Mesodermal cell (in vitro differentiated cells): ENCODE results near the gene PKD1L1.

Experiments
- H3K27ac ChIP-seq: 2 replicates; pipeline ENCODE4 v1.7.0; 2013; ENCODE audit warnings: mild to moderate bottlenecking, low read depth, low read length, moderate library complexity; ENCODE audit not compliant: severe bottlenecking
- H3K36me3 ChIP-seq: 2 replicates; pipeline ENCODE4 v1.7.1; 2013; ENCODE audit warnings: mild to moderate bottlenecking, low read length, moderate library complexity; ENCODE audit not compliant: control insufficient read depth, insufficient read depth
- H3K4me1 ChIP-seq: one replicate; pipeline ENCODE4 v1.7.1; 2013; ENCODE audit warnings: mild to moderate bottlenecking, low read length; ENCODE audit not compliant: insufficient read depth, control insufficient read depth, poor library complexity, severe bottlenecking
- H3K4me3 ChIP-seq: 2 replicates; pipeline ENCODE4 v1.7.0; 2013; ENCODE audit warnings: low read length, control low read depth, mild to moderate bottlenecking; ENCODE audit not compliant: insufficient read depth, poor library complexity, severe bottlenecking; ENCODE audit errors: extremely low read depth
- H3K9me3 ChIP-seq: 2 replicates; pipeline ENCODE4 v1.7.1; 2013; ENCODE audit warnings: mild to moderate bottlenecking, low read length, moderate library complexity; ENCODE audit not compliant: control insufficient read depth
- WGBS, 2 experiments: methylation state at CpG; one replicate each; pipeline ENCODE4 v1.1.5; 2013; ENCODE audit warnings: missing lambda C conversion rate in 2 of 2; ENCODE audit not compliant: insufficient coverage in 2 of 2; 5-methylcytosine and 5-hydroxymethylcytosine counted together

PKD1L1 gene

DNA sequence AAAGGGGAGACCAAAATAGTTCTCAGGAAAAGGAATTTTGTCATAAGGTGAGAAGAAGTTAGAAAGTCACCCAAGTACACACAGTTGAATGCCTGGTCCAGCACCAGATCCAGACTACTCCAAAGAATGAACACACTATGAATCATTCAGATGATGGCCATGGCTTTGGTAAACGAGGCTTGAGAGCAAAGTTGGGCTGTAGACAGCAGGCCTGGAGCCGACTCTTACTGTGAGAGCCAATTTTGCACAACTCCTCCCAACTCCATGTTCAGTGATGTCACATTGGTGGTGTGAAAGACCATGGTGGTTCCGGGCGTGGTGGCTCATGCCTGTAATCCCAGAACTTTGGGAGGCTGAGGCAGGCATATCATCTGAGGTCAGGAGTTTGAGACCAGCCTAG lies 131.6 kb downstream of the PKD1L1 start:
- Histone ChIP-seq H3K4me3 (no peak overlapping the region), H3K9me3 (no peaks in the 10 kb centered on the region), H3K4me1 (no peaks in the 10 kb centered on the region), H3K27ac (no peak overlapping the region), H3K36me3 (no peaks in the 10 kb centered on the region)
- WGBS, 2 experiments = 90 to 100% methylated on average over 3 of the region's 4 CpGs

DNA sequence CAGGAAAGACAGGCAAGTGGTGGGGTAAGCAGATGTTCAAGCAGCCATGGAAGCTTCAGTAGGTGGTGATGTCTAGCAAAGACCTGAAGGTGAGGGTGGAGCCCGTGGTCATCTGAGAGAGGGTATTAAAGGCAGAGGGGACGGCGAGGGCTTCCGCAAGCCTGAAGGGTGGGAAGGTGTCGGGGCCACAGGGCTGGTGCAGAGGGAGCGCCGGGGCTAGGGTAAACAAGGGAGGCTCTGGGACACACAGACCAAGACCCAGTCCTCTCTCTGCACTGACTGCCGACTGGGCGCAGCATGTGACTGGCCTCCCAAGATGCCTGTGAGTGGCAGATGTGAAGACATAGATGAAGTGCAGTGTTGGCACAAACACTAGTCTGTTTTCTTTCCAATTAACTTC lies 132.4 kb downstream of the PKD1L1 start:
- Histone ChIP-seq H3K9me3 (no peaks in the 10 kb centered on the region), H3K36me3 (no peaks in the 10 kb centered on the region), H3K4me3 (no peak overlapping the region), H3K27ac (no peak overlapping the region), H3K4me1 (no peaks in the 10 kb centered on the region)
- 86 to 95% methylated on average over 7 of the region's 9 CpGs for WGBS, 2 experiments

- H3K27ac ChIP-seq = no peak overlapping the region
- no peak overlapping the region for H3K4me3 ChIP-seq
- H3K36me3 ChIP-seq = no peaks in the 10 kb centered on the region
- H3K4me1 ChIP-seq = no peaks in the 10 kb centered on the region
- no peaks in the 10 kb centered on the region for H3K9me3 ChIP-seq
- 74 to 75% methylated on average over 9 to 11 of the region's 11 CpGs for WGBS, 2 experiments
These were observed 133.2 kb downstream of the PKD1L1 start for GRCh38 chr7:47814905-47815613.

DNA sequence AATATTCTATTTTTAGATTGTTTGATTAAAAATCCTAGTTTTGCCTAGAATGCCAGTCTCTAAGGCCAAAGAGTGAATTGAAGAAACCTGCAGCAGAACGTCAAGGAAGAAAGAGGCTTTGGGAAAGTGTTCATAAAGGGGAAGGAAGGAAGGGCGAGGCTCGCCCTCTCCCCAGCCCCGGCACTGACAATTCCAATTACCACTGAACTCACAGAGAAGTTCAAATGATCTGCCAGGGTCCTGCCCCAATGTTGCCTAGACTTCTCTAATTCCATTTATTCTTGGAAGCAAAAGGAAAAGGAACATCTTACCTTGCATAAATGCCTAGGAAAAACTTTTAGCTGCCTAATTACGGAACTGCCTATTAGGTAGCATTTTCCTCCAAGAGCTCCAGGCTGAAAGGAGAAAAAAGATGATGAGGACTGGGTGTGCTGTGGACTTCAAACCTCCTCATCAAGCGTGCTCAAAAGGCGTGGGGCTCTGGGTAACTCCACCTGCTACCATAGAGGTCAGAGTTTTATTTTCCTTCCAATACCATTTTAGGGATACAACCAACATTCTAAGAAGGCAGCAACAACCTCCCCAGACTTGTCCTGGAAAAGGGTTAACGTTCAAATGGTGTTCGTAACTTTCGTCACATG lies 134.5 kb downstream of the PKD1L1 start:
- H3K36me3 ChIP-seq = no peaks in the 10 kb centered on the region
- H3K9me3 ChIP-seq = no peaks in the 10 kb centered on the region
- H3K27ac ChIP-seq = no peak overlapping the region
- no peaks in the 10 kb centered on the region for H3K4me1 ChIP-seq
- no peak overlapping the region for H3K4me3 ChIP-seq
- 84 to 96% methylated on average over 4 of the region's 10 CpGs for WGBS, 2 experiments

GRCh38 chr7:47812429-47813136 lies 135.7 kb downstream of the PKD1L1 start:
- H3K9me3 ChIP-seq = no peaks in the 10 kb centered on the region
- no peak overlapping the region for H3K4me3 ChIP-seq
- H3K27ac ChIP-seq = no peak overlapping the region
- H3K4me1 ChIP-seq = no peaks in the 10 kb centered on the region
- 92% methylated on average over 12 to 14 of the region's 16 CpGs for WGBS, 2 experiments
- no peaks in the 10 kb centered on the region for H3K36me3 ChIP-seq

DNA sequence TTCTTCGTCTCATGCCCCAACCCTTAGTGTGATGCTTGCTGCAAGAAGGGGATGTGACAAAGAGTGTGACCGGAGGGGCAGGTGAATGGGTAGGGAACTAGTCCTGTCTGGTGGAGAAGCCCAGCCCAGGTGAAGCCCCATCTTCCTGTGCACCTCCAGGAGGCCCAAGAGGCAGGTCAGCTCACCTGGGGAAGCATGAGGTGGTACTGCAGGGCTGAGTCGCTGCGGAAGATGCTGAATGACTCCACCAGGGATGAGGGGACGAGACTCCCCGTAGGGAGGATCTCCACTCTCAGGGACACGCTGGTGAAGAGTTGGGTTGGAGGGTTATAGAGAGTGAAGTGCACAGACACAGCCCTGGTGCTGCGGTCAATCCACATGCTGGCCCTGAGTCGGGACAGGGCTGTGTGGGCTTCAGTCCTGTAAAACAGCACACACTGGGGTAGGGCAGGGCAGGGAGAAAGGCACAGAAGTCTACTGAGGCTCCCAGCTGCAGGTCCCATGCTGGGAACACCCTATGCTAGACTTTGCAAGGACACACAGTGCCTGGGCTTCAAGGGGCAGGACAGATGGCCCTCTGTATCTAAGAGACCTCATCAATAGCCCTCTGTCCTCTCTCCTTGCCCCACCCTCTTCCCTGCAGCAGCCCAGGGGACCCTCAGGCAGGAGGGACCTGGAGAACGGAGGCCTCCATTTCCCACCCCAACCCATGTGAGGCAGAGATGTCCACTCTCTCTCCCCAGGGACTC lies 136.5 kb downstream of the PKD1L1 start:
- Histone ChIP-seq H3K27ac (no peak overlapping the region), H3K36me3 (no peaks in the 10 kb centered on the region), H3K4me3 (no peak overlapping the region), H3K4me1 (no peaks in the 10 kb centered on the region), H3K9me3 (no peaks in the 10 kb centered on the region)
- WGBS, 2 experiments = 94 to 96% methylated on average over 8 of the region's 10 CpGs

GRCh38 chr7:47809387-47809786 lies 138.9 kb downstream of the PKD1L1 start:
- Histone ChIP-seq H3K9me3 (no peaks in the 10 kb centered on the region), H3K36me3 (no peaks in the 10 kb centered on the region), H3K4me1 (peaks cover 8% of the 10 kb centered on the region), H3K4me3 (no peak overlapping the region), H3K27ac (no peak overlapping the region)
- 94 to 95% methylated on average over 3 of the region's 3 CpGs for WGBS, 2 experiments

DNA sequence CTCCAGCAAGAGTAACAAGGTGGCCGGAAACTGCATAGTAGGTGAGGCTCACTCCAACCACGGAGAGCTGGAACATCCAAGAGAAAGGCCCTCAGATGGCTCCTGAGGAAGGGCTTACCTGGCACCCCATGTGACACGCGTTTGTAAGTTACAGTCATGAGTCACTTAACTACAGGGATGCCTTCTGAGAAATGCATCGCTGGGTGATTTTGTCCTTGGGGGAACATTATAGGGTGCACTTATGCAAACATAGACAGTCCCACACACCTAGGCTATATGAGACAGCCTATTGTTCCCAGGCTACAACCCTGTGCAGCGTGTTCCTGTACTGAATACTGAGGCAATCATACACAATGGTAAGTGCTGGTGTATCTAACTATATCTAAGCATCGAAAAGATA lies 139.9 kb downstream of the PKD1L1 start:
- peaks cover 8% of the 10 kb centered on the region for H3K4me1 ChIP-seq
- no peaks in the 10 kb centered on the region for H3K36me3 ChIP-seq
- WGBS, 2 experiments = 98 to 100% methylated on average over 4 to 6 of the region's 7 CpGs
- H3K27ac ChIP-seq = no peak overlapping the region
- H3K4me3 ChIP-seq = no peak overlapping the region
- H3K9me3 ChIP-seq = no peaks in the 10 kb centered on the region

DNA sequence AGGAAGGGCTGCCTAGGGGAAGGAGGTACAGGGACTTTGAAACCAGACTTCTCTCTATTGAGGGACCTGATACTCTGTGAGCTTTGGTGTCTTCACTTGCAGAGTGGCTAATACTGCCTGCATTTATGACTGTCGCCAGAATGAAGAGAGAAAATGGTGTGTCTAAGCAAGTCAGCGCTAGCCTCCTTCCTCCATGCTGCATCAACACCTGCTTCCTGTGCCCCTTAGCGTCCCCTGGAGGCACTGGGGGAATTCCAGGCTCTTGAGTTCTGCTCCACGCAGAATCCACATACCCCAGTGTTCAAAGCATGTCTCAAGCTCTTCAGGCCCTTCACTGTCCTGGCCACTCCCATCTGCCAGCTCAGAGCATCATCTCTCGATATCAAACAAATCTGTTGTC lies 140.5 kb downstream of the PKD1L1 start:
- Histone ChIP-seq H3K4me1 (peaks cover 8% of the 10 kb centered on the region), H3K27ac (no peak overlapping the region), H3K4me3 (no peak overlapping the region), H3K9me3 (no peaks in the 10 kb centered on the region), H3K36me3 (no peaks in the 10 kb centered on the region)
- WGBS, 2 experiments = 74 to 79% methylated on average over 5 of the region's 5 CpGs

DNA sequence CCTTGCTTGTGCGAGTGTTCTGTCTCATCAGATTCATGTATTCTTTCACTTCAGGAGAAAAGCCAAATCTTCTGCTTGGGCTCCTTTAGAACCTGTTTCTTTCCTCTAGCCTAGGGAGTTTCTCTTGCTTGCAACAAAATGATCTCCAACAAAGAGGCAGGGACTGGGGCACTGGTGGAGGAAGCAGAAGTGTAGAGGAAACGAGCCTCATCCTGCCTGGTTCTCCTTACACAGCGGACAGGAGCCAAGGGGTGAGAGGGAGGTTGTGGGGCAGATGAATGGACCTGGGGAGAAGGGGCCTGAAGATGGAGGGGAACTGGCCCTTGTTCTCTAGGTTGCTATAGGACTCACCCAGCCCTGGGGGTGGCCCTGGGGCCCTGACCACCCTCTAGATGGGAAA lies 141.1 kb downstream of the PKD1L1 start:
- H3K27ac ChIP-seq = no peak overlapping the region
- WGBS, 2 experiments = 95 to 96% methylated on average over 3 of the region's 3 CpGs
- H3K9me3 ChIP-seq = no peaks in the 10 kb centered on the region
- peaks cover 8% of the 10 kb centered on the region for H3K4me1 ChIP-seq
- H3K4me3 ChIP-seq = no peak overlapping the region
- no peaks in the 10 kb centered on the region for H3K36me3 ChIP-seq
